GM21737 (cell line): ENCODE measurements around the gene WWOX.

ENCODE experiments used
- ATAC-seq: cut with Tn5 transposase; IDR thresholded peaks from one replicate; pipeline ENCODE4 v1.9.1; 2021; ENCODE audit warnings: mild to moderate bottlenecking, moderate library complexity; ENCODE audit not compliant: unreplicated experiment

Gene WWOX

DNA sequence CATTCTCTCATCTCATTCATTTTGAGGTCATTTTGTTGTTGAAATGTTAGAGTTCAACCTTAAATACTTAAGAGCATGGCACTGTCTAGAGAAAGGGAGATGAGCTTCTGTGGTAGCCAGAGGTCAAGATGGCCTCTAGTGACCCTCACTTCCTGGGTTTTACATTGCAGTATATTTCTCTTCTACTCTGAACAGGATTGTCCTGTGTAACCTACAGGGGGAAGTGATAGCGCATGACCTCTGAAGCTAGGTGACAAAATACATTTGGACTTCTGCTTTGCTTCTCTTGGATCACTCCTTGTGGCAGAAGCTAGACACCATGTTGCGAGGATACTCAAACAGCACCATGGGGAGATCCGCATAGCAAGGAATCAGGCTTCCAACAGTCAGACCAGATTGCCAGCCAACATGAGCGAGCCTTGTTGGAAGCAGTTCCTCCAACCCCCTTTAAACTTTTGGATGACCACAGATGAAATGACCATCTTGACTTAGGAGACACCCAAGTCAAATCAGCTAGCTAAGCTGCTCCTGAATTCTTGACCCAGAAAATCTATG lies 752.7 kb downstream of the WWOX start:
- ATAC-seq = no peak

DNA sequence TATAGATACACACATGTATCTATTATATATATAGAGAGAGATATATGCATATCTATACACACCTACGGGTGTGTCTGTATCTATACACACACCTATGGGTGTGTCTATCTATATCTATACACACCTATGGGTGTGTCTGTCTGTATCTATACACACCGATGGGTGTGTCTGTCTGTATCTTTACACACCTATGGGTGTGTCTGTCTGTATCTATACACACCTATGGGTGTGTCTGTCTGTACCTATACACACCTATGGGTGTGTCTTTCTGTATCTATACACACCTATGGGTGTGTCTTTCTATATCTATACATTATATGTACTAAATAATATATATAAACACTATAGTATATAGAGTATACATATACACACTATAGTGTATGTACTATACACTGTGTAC lies 762.6 kb downstream of the WWOX start:
- no peak for ATAC-seq

DNA sequence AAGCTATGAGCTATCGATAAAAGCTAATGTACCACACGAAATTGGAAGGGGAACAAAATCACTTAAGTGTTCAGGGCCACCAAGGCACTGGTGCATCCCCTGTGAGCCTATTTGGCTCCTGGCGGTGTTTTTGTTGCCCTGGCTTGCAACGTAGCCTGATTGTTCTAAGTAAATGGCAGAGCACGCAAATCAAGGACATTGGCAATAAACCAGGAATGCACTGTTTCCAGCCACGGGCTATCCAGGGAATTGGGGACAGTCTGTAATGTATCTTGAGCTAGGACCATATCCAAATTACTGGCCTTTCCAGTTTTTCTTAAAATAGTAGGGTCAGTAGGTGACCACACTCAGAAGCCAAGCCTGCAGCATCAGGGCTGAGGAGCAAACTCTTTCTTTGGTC lies 767.1 kb downstream of the WWOX start:
- ATAC-seq = no peak

DNA sequence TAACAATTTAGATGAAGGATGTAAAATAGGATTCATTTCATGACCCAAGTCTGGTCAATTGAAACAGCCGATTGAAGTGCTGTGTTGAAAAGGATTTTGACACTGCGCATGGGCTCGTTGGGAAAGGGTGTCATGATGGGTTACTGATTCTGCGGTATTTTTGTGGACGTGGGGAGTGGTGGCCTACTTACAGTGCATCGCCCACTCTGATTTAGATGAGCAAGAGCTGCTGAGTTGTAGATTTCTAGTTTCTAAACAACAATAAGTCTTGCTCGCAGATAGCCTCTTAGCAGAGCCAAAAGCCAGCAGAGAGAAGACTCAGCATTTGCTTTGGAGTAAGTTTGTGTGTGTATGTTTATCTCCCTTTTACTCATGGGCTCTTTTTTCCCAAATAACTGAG lies 770.0 kb downstream of the WWOX start:
- ATAC-seq = no peak

DNA sequence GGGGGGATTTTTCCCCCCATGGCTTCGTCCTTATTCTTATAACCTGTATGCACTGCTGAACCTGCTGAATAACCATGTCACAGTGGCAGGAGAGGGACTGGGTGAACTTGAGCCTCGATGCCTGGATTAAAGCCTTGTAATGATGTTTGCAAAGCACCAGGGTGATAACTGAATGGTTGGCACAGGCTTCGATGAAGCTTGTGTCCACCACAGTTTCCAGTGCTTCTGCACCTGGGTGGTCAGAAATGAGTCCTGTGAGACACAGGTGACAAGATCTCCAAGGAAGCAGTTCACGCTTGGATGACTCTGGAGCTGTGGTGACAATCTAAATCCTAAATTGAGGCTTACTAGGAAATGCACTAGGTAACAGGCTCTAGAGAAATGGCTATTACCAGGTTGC lies 771.8 kb downstream of the WWOX start:
- no peak for ATAC-seq

DNA sequence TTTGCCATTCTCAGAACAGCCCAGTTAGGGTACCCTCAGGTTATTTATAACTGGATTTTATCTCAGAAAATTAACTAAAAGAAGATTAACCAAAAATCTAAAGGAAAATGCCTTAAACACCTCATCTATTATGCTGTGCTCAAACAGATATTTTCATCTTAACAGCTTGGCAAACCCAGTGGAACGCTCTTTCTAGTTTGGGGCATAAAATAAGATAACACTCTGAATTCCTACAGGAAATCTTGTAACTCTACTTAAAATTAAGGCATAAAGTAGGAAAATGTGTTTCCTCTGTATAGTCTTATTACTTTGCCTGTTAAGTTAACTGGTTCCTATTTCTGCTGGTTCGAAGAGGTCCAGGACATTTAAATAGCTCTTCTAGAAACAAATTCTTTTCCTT lies 777.2 kb downstream of the WWOX start:
- no peak for ATAC-seq

DNA sequence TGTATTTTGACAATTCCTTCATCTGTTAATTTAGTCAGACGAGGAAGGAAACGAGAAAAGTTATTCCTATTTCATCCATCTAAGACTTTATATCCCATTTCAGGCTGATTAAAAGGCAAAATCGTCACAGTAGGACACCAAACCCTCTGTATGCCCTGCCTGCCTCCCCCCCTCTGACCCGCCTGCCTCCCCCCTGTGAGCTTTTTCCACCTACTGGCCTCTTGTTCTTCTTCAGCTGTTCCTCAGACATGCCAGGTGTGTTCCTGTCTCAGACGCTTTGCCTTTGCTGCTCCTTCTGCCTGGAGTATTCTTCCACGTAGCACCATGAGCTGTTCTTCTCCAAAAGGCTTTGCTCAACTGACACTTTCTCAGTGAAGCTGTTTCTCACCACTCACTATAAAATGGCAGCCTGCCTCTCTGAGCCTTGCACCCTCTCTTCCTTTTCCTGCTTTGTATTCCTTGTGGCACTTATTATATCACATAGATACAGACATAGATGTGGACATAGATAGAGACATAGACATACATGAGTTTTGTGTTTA lies 777.7 kb downstream of the WWOX start:
- no peak for ATAC-seq

DNA sequence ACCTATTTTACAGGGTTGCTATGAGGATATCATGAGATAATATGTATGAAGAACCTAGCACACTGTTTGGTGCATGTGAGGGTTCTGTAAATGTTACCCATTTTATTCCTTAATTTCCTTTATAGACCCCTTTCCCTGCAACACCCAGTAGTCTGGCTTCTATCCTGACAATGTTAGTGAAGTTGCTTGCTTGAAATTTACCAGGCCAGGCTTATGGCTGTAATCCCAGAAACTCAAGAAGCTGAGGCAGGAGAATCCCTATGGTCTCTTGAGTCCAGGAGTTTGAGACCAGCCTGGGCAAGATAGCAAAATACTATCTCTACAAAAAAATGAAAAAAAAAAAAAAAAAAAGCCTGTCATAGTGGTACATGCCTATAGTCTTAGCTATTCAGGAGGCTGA lies 779.1 kb downstream of the WWOX start:
- ATAC-seq = no peak

DNA sequence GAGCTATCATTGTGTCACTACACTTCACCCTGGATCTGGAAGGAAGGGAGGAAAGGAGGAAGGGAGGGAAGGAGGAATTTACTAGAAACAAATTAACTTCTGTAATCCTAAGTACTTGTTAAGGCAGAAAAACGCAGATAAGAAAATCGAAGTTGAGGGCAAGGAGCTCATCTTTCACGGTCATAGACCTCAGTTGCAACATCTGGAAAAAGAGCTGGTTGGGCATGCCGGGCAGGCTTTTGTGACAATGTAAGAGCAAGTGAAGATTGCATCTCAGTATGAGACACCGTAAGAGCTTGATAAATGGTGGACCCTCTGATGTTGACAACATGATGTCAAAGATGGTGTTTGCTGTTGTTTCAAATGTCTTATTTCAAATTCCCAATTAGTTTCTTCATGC lies 779.6 kb downstream of the WWOX start:
- no peak for ATAC-seq

DNA sequence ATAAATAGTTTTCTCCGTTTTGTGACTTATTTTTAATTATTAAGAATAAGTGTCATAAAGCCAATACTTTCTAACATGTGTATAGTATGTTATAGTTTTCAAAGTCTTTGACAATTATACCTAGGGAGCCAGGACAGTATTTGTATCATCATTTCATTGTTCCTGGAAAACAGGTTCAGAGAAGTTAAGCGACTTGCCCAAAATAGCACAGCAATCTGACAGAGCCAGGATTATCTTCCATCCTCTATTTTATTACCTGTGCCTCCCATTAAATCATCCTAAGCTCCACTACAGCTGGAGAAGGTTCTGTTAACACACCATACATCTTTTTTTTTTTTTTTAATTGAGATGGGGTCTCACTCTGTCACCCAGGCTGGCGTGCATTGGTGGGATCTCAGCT lies 782.7 kb downstream of the WWOX start:
- ATAC-seq = no peak

DNA sequence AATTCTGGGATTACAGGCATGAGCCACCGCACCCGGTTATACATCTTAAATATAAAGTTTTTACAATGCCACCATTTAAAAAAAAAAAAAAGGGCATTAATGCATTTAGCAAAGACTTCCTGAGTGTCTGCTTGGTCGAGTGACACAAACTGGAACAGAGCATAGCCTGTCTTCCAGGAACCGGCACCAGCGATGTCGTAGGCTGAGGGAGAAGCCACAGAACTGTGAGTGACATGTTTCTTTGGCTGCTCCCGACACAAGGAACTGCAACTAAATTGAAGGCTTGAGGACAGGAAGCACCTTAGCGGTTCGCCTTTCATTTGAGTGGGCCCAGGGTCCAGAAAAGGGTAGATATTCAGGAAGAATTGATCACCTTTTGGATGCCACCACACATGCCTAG lies 783.3 kb downstream of the WWOX start:
- ATAC-seq = no peak

DNA sequence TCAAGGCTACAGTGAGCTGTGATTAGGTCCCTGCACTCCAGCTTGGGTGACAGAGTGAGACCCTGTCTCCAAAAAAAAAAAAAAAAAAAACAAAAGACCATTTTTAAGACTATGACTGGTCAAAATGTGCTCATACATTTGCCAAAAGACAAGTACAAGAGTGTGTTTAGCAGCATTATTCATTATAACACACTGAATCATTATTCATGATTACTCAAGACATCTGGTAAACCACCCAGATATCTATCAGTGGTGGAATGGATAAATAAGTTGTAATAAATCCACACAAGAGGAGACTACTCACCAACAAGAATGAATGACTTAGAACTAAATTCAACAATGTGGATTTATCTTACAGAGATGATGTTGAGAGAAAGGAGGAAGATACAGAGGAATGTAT lies 784.8 kb downstream of the WWOX start:
- no peak for ATAC-seq

DNA sequence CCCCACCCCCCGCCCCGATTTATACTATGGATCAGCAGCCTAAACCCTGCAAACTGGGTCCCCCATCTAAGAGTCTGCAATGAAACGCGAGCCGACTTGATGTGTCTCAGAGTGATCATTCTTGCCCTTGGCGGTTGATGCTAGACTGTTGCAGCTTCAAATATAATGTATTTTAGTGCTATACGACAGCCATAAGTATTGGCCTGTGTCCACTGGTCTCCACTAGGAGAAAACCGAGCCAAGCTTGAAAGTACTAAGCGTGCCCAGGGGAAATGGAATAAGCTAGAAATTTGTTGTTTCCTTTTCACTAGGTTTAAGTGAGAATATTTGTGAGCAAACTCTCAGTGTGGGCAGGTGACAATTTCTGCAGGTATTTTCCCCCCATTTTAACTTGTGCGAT lies 789.9 kb downstream of the WWOX start:
- no peak for ATAC-seq

DNA sequence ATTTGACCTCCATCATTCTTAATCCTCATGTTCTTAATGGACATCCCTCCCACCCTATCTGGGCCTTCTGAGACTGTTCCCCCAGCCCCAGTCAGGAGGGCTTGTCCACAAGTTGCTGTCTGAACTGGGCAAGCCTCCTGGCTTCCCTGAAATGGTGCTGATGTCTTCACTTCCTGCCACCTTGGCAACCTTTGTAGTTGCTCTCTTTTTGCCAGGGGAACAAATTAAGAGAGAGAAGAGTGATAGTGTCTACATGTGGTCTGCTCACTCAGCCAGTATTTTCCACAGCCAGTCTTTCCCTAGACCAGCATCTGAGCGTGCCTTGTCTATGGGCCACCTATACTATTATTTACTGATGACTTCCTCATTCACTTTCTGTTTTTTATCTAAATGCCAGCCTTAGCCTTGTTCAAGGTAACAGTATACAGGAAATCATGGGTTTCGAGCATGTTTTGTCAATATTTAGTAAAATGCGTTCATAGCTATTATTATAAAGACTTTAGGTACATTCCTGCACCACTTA lies 791.0 kb downstream of the WWOX start:
- ATAC-seq = no peak

DNA sequence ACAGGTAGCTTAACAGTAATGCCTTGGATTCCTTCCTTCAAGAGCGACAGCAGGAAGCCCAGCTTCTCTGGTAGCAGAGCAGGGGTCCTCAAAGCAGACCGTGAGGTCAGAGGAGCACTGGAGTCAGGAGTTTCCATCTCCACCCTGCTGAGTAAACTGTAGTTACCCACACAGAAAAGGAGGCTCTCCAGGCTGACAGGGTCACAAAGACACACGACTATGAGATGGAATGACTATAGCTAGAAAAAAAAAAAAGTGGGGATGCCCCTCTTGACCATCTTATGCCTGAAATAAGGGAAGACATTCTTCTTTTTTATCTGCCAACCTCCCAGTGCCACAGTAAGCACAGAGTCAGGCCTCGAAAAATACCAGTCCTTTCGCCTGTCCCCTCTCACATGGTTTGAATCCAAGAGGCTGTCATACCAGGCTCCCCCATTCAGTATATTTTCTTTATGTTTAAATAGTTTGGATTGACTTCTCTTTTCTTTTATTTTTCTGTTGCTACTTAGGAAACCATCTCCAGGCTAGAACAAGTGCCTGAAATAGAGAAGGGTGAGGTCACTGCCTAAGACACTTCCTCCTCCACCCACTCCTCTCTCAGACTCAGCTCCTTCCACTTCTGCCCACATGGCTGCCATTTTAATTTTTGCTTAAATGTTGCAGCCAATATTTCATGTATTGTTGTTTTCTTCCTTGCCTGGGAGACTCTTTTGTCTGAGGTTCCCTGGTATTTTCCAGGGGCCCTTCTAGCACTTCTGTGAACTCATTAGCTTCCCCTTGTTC lies 793.7 kb downstream of the WWOX start:
- ATAC-seq = no peak

DNA sequence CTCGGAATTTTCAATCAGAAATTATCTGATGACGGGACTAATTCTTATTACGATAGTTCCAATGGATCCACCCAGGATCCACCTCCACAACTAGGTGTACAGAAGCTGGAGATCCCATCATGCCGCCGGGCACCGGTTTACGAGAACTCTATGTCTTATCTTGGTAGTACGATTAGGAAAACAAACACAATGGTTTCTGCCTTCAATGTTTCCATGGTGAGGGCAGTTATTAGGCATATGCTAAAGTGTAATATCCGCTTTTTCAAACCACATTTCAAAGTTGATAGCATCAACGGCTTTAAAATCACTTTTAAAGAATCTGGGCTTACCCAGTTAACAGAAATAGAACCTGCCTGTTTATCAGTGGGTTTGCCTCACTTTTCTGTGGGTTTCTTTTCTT lies 795.4 kb downstream of the WWOX start:
- no peak for ATAC-seq

DNA sequence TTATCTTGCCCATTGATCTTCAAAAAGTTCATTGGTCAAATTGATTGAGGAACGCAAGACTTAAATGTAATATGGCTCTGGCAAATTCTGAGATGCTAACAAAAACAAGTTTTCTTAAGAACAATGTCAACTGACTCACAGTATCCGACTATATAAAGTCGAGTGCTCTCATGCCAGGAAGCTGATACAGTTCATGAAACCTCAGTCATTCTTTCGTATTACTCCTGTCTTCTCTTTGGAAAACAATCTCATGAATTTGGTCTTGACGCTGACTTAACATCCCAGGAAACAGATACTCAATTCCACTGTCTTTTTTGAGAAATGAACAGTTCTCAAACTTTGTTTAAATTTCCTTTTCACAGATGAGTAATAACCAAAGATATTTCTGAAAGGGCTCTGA lies 796.2 kb downstream of the WWOX start:
- ATAC-seq = no peak

DNA sequence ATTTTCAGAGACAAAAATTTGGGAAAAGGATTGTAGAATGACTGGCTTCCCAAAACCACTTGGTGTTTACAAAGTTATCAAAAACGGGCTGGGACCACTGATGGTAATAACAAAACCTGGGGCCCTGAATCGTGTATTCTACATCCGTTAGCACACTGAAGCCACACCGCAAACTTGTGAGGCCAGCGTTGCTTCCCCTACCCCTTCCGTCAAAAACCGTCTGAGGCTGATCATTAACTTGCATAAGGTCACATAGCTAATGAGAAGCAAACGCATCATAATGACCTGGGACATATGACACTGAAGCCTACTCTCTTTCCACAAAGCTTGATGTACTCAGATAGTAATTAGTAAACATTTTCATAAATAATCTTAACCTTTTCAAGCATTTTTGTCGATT lies 796.8 kb downstream of the WWOX start:
- ATAC-seq = no peak

DNA sequence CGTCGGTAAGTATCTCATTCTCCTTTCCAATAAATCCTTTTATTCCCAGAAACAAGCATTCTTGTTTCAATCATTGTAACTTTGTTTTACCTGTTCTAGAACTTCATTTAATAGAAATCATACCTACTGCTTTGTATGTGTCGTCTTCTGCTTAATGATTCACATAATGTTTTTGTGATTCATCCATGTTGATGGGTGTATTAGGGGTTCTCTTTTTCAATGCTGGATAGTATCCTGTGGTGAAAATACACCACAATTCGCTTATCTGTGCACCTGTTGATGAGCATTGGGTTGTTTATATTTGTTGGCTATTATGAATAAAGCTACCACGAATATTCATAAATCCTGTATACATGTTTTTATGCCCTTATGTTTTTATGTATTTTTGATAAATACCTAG lies 797.8 kb downstream of the WWOX start:
- no peak for ATAC-seq

DNA sequence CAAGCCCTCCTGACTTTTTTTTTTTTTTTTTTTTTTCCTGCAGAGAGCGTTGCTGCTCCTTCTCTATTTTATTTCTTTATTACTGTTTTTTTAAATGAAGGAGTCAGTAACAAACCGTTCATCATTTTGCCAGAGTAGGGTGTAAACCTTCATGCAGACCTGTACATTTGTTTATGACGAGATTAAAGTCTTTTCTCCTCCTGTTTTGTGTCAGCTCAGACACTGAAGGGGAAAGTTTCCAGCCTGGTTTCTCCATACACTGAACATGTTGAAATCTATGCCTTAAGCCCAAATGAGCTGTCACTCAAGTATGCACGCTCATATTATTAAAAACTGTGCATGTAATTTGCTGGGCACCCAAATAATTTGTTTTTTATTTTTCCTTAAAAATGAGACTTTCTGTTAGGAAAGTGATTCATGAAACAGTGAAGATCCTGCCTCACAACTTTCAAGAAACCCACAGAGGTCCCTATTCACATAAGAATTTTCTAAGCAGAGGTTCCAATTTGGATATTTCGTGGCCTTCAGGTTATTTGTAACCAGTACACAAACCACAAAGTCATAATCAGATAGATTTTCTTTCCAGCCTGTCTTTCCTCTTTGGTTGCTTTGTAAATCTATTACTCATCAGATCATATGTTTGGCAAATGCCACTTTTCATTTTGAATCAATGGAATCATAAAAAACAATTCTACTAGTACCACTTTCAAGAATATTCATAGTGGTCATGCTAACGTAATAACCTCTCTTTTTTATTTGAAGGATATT lies 800.8 kb downstream of the WWOX start:
- ATAC-seq = no peak

DNA sequence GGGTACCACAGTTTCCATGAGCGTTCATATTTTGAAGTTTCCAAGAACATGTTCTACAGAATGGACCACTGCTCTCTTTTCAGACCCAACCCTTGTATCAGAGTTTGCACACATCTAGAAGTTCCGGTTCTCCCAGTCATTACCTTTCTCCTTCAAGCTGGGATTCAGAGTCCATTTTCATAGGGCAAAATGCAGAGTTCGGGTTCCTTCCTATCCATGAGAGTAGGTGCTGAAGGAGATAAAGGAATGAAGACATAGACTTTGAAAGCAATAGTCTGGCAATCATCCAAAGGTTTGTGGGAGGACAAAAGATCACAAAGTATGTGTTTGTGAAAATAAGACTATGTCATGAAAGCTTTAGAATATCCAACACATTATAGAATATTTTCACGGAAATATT lies 801.5 kb downstream of the WWOX start:
- no peak for ATAC-seq

DNA sequence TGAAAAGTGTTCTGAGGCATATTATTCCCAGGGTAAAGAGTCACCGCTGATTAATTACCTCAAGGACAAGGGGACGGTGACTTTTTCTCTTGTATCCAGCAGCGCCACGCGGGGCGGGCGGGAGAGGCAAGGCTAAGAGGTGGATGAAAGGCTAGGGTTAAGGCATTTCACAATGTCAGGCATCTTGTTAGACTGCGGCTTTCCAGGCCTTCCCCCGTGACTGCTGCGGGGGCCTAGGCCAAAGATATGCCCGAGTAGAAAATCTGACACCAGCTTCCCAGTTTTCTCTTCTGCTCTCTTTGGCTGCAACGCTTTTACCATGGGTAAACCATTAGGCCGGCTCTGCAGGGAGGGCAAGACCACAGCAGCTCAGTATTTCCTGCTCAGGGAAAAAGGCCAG lies 802.9 kb downstream of the WWOX start:
- no peak for ATAC-seq
